Activated CD4-positive, alpha-beta T cell treated with anti-CD3 and anti-CD28 coated beads for 1 hour (primary cell): ENCODE data around the gene ZBTB16.

Experiments used
- DNase-seq: peaks from one replicate; pipeline ENCODE4 v3.0.0-alpha.2; 2020

ZBTB16 gene

GRCh38 chr11:114219559-114220349, 160.2 kb downstream of the ZBTB16 start:
- DNase-seq = no peak

GRCh38 chr11:114221037-114221436, 161.5 kb downstream of the ZBTB16 start:
- no peak for DNase-seq

GRCh38 chr11:114225661-114226060, 166.2 kb downstream of the ZBTB16 start:
- DNase-seq = no peak

- no peak for DNase-seq
Observed at GRCh38 chr11:114226356-114226755, 166.8 kb downstream of the ZBTB16 start.

- no peak for DNase-seq
Observed at GRCh38 chr11:114228435-114229411, 169.2 kb downstream of the ZBTB16 start.

- no peak for DNase-seq
Observed at GRCh38 chr11:114230031-114230704, 170.7 kb downstream of the ZBTB16 start.

- no peak for DNase-seq
Observed at GRCh38 chr11:114232400-114233059, 173.0 kb downstream of the ZBTB16 start.

- no peak for DNase-seq
Observed at GRCh38 chr11:114233755-114234154, 174.2 kb downstream of the ZBTB16 start.

- DNase-seq = no peak
Observed at GRCh38 chr11:114236829-114237228, 177.3 kb downstream of the ZBTB16 start.

GRCh38 chr11:114237321-114238280, 178.1 kb downstream of the ZBTB16 start:
- DNase-seq = no peak

- no peak for DNase-seq
Observed at GRCh38 chr11:114239753-114240161, 180.2 kb downstream of the ZBTB16 start.

GRCh38 chr11:114242032-114242431, 182.5 kb downstream of the ZBTB16 start:
- no peak for DNase-seq

- DNase-seq = no peak
Observed at GRCh38 chr11:114243461-114244372, 184.2 kb downstream of the ZBTB16 start.

- no peak for DNase-seq
Observed at GRCh38 chr11:114244726-114245394, 185.3 kb downstream of the ZBTB16 start.

GRCh38 chr11:114246321-114247069, 187.0 kb downstream of the ZBTB16 start:
- no peak for DNase-seq

GRCh38 chr11:114247070-114247789, 187.7 kb downstream of the ZBTB16 start:
- DNase-seq = no peak

- no peak for DNase-seq
Observed at GRCh38 chr11:114250180-114250579, 190.7 kb downstream of the ZBTB16 start.
